SKM-1 treated with dmso at 0.1 percent for 144 hours (cell line): ENCODE results near the gene STPG1.

Experiments
- DNase-seq: peaks from one replicate; lab custom pipeline; 2025; ENCODE audit not compliant: unreplicated experiment; lab: John Stamatoyannopoulos, UW

Gene STPG1

GRCh38 chr1:24427545-24427862 lies 13.9 kb upstream of the STPG1 start:
- DNase-seq = no peak

- no peak for DNase-seq
Observed at GRCh38 chr1:24426744-24427544, 13.4 kb upstream of the STPG1 start.

GRCh38 chr1:24425922-24426321 lies 12.3 kb upstream of the STPG1 start:
- DNase-seq = no peak

- no peak for DNase-seq
Observed at GRCh38 chr1:24425441-24425840, 11.9 kb upstream of the STPG1 start.

GRCh38 chr1:24424990-24425389 lies 11.4 kb upstream of the STPG1 start:
- DNase-seq = no peak

GRCh38 chr1:24424207-24424606 lies 10.6 kb upstream of the STPG1 start:
- no peak for DNase-seq

GRCh38 chr1:24421502-24421901 lies 7.9 kb upstream of the STPG1 start:
- DNase-seq = no peak

GRCh38 chr1:24420547-24420946 lies 7.0 kb upstream of the STPG1 start:
- DNase-seq = no peak

- no peak for DNase-seq
Observed at GRCh38 chr1:24418898-24419628, 5.5 kb upstream of the STPG1 start.

GRCh38 chr1:24417681-24418080 lies 4.1 kb upstream of the STPG1 start:
- DNase-seq = no peak

- DNase-seq = no peak
Observed at GRCh38 chr1:24416666-24417391, 3.2 kb upstream of the STPG1 start.

GRCh38 chr1:24415910-24416665 lies 2.5 kb upstream of the STPG1 start:
- no peak for DNase-seq

- peak; percentile 97 for DNase-seq
Observed at GRCh38 chr1:24415334-24415909, 1.8 kb upstream of the STPG1 start, which contains the start of gene NIPAL3. NIPAL3 (plus strand) TSS chr1:24415802; CDS start chr1:24419548, 3,746 bp downstream.

GRCh38 chr1:24414775-24415333 lies 1.3 kb upstream of the STPG1 start:
- DNase-seq = no peak

GRCh38 chr1:24412408-24412807 lies 1.2 kb downstream of the STPG1 start:
- no peak for DNase-seq

- DNase-seq = no peak
Observed at GRCh38 chr1:24411963-24412362, 1.6 kb downstream of the STPG1 start.

- DNase-seq = no peak
Observed at GRCh38 chr1:24410750-24411149, 2.8 kb downstream of the STPG1 start.

GRCh38 chr1:24409535-24409934 lies 4.0 kb downstream of the STPG1 start:
- no peak for DNase-seq

GRCh38 chr1:24406788-24407187 lies 6.8 kb downstream of the STPG1 start:
- DNase-seq = no peak

GRCh38 chr1:24403806-24404205 lies 9.8 kb downstream of the STPG1 start:
- no peak for DNase-seq
